Measurements from ENCODE around the gene RMC1. TPM values are rescaled to one million over a fixed set of nuclear protein-coding genes. Genes with fewer than 3 reads are reported as not detected.

RMC1 gene
- total RNA-seq, 4 donors from 2014 or later: 4.4 to 34.1 (median 26.6) TPM

GRCh38 chr18:23524213-23524707, 20.9 kb downstream of the RMC1 start:
- Histone ChIP-seq H3K36me3 (peaks cover 0 to 80% (median 26%) of the 10 kb centered on the region in 4 donors), H3K4me1 (no peaks in the 10 kb centered on the region), H3K27ac (no peak overlapping the region), H3K27me3 (no peaks in the 10 kb centered on the region), H3K4me3 (no peak overlapping the region), H3K9me3 (no peaks in the 10 kb centered on the region)
- TF ChIP-seq POLR2A (IDR thresholded peaks at IDR 0.05) (no peak), EP300 (IDR thresholded peaks at IDR 0.05; ENCODE audit: low read depth) (no peak), CTCF (IDR thresholded peaks at IDR 0.05) (no peak), POLR2AphosphoS5 (IDR thresholded peaks at IDR 0.05) (no peak)
- intact Hi-C loops (cut with DNase I; ENCODE audit: low total_unique reads) (no loop called here), in situ Hi-C loops (cut with MboI; ENCODE audit: low pct_ligation_motif_present in 1 of 4, low pct_unique_long_range_greater_than_20kb in 1 of 4, low sequenced_read_pairs in 3 of 4) (loop anchor here in 2 of 4 donors (5.0 to 10.0 kb wide), 2 partner anchors 53 to 61 kb away; partner anchors contain the start of gene NPC1 (in 1 of the 2))
- WGBS, 2 donors (ENCODE audit: low coverage in 1 of 2): 83 to 93% methylated on average over 6 to 14 of the region's 14 CpGs
- DNase-seq: no peak

GRCh38 chr18:23526501-23527063, 23.3 kb downstream of the RMC1 start:
- TF ChIP-seq POLR2A (IDR thresholded peaks at IDR 0.05): no peak
- TF ChIP-seq EP300 (IDR thresholded peaks at IDR 0.05; ENCODE audit: low read depth): no peak
- no peak for TF ChIP-seq CTCF (IDR thresholded peaks at IDR 0.05)
- TF ChIP-seq POLR2AphosphoS5 (IDR thresholded peaks at IDR 0.05): no peak
- Histone ChIP-seq H3K4me3 (no peak overlapping the region), H3K4me1 (no peaks in the 10 kb centered on the region), H3K36me3 (peaks cover 0 to 78% (median 28%) of the 10 kb centered on the region in 4 donors), H3K9me3 (no peaks in the 10 kb centered on the region), H3K27me3 (no peaks in the 10 kb centered on the region), H3K27ac (no peak overlapping the region)
- WGBS, 2 donors (ENCODE audit: low coverage in 1 of 2): 88 to 91% methylated on average over 1 to 5 of the region's 5 CpGs
- DNase-seq: no peak
- intact Hi-C loops (cut with DNase I; ENCODE audit: low total_unique reads) (no loop called here), in situ Hi-C loops (cut with MboI; ENCODE audit: low pct_ligation_motif_present in 1 of 4, low pct_unique_long_range_greater_than_20kb in 1 of 4, low sequenced_read_pairs in 3 of 4) (loop anchor here in 1 of 4 donors (10.0 kb wide), 1 partner anchor 58 kb away; the partner anchor contains the start of gene NPC1)

GRCh38 chr18:23528580-23529472, 25.5 kb downstream of the RMC1 start:
- TF ChIP-seq EP300 (IDR thresholded peaks at IDR 0.05; ENCODE audit: low read depth): no peak
- no peak for TF ChIP-seq POLR2A (IDR thresholded peaks at IDR 0.05)
- no peak for TF ChIP-seq POLR2AphosphoS5 (IDR thresholded peaks at IDR 0.05)
- no peak for TF ChIP-seq CTCF (IDR thresholded peaks at IDR 0.05)
- H3K4me1 ChIP-seq: no peaks in the 10 kb centered on the region
- intact Hi-C loops (cut with DNase I; ENCODE audit: low total_unique reads) (no loop called here), in situ Hi-C loops (cut with MboI; ENCODE audit: low pct_ligation_motif_present in 1 of 4, low pct_unique_long_range_greater_than_20kb in 1 of 4, low sequenced_read_pairs in 3 of 4) (loop anchor here in 1 of 4 donors (10.0 kb wide), 1 partner anchor 56 kb away; the partner anchor contains the start of gene NPC1)
- H3K4me3 ChIP-seq: no peak overlapping the region
- WGBS, 2 donors (ENCODE audit: low coverage in 1 of 2): 86% methylated on average over 20 of the region's 20 CpGs; no CpG with 5 or more reads in 1 of the 2 donors
- H3K9me3 ChIP-seq: no peaks in the 10 kb centered on the region
- H3K27ac ChIP-seq: no peak overlapping the region
- H3K36me3 ChIP-seq: peaks cover 0 to 78% (median 30%) of the 10 kb centered on the region in 4 donors
- no peaks in the 10 kb centered on the region for H3K27me3 ChIP-seq
- DNase-seq: peak; percentile 21

GRCh38 chr18:23529604-23530003, 26.3 kb downstream of the RMC1 start:
- peaks cover 0 to 79% (median 34%) of the 10 kb centered on the region in 4 donors for H3K36me3 ChIP-seq
- 79 to 84% methylated on average over 3 of the region's 3 CpGs for WGBS, 2 donors (ENCODE audit: low coverage in 1 of 2)
- in situ Hi-C loops (cut with MboI; ENCODE audit: low pct_ligation_motif_present in 1 of 4, low pct_unique_long_range_greater_than_20kb in 1 of 4, low sequenced_read_pairs in 3 of 4): loop anchor here in 1 of 4 donors (10.0 kb wide), 1 partner anchor 55 kb away; the partner anchor contains the start of gene NPC1
- H3K27ac ChIP-seq: no peak overlapping the region
- TF ChIP-seq POLR2AphosphoS5 (IDR thresholded peaks at IDR 0.05) (no peak), EP300 (IDR thresholded peaks at IDR 0.05; ENCODE audit: low read depth) (no peak), POLR2A (IDR thresholded peaks at IDR 0.05) (no peak)
- intact Hi-C loops (cut with DNase I; ENCODE audit: low total_unique reads): no loop called here
- DNase-seq: no peak
- no peak overlapping the region for H3K4me3 ChIP-seq
- no peaks in the 10 kb centered on the region for H3K27me3 ChIP-seq
- H3K4me1 ChIP-seq: no peaks in the 10 kb centered on the region
- H3K9me3 ChIP-seq: no peaks in the 10 kb centered on the region

All from transverse colon (tissue), 4 donors.